IMR-90 (cell line): ENCODE results near the gene WNT16. TPM values are rescaled to one million over a fixed set of nuclear protein-coding genes. Genes with fewer than 3 reads are reported as not detected.

Experiments
- ATAC-seq: fragments of 200-7000 bp; cut with Tn5 transposase; 2 replicates; pipeline ENCODE4 v1.9.1; 2020; ENCODE audit warnings: low read depth, mild to moderate bottlenecking, moderate library complexity
- BruUV-seq: library from RNA; stranded (reverse); fragments of 400-500 nt; replicated peaks from 2 replicates; lab custom pipeline; 2021; lab: Mats Ljungman, UMichigan
- CTCF ChIA-PET: fragments of 300-600 bp; formaldehyde crosslinking; extraction: SDS; loops from one replicate; lab custom pipeline; 2021; ENCODE audit warnings: antibody characterized with exemption; lab: Yijun Ruan, JAX
- POLR2A ChIA-PET: fragments of 300-600 bp; sonication (Branson Sonifier 250); formaldehyde crosslinking; loops from one replicate; lab custom pipeline; 2022; ENCODE audit warnings: antibody characterized with exemption; ENCODE audit not compliant: unreplicated experiment; lab: Charles Lee
- DNase-seq: peaks from one replicate; pipeline ENCODE4 v3.0.0; 2013
- H2AFZ ChIP-seq: replicated peaks from 2 replicates; pipeline ENCODE3; 2013; ENCODE audit warnings: low read length, mild to moderate bottlenecking; ENCODE audit not compliant: poor library complexity
- H2AK5ac ChIP-seq: 2 replicates; pipeline ENCODE4 v1.6.1; 2013; ENCODE audit warnings: low read depth, low read length, inconsistent platforms
- H2AK9ac ChIP-seq: replicated peaks from 2 replicates; pipeline ENCODE3; 2013; ENCODE audit warnings: mild to moderate bottlenecking, low read depth, low read length, moderate library complexity; ENCODE audit not compliant: poor library complexity
- H2BK120ac ChIP-seq: 2 replicates; pipeline ENCODE4 v1.6.1; 2013; ENCODE audit warnings: low read depth, low read length, inconsistent platforms
- H2BK15ac ChIP-seq: 3 replicates; pipeline ENCODE4 v1.6.1; 2013; ENCODE audit warnings: low read depth, low read length, inconsistent platforms
- H2BK20ac ChIP-seq: 2 replicates; pipeline ENCODE4 v1.6.1; 2013; ENCODE audit warnings: low read depth, mild to moderate bottlenecking, inconsistent platforms, low read length, moderate library complexity
- H2BK5ac ChIP-seq: 2 replicates; pipeline ENCODE4 v1.6.1; 2013; ENCODE audit warnings: mild to moderate bottlenecking, low read depth, low read length, inconsistent platforms; ENCODE audit not compliant: poor library complexity, severe bottlenecking
- H3K14ac ChIP-seq: replicated peaks from 2 replicates; pipeline ENCODE4 v1.6.1; 2013; ENCODE audit warnings: low read depth, low read length, inconsistent platforms
- H3K18ac ChIP-seq: 2 replicates; pipeline ENCODE4 v1.6.1; 2013; ENCODE audit warnings: low read depth, low read length, control low read depth
- H3K23ac ChIP-seq: 2 replicates; pipeline ENCODE4 v1.6.1; 2013; ENCODE audit warnings: low read depth, low read length, inconsistent platforms
- H3K27ac ChIP-seq: 2 replicates; pipeline ENCODE4 v1.5.1; 2013; ENCODE audit warnings: mild to moderate bottlenecking, control low read depth, low read length; ENCODE audit not compliant: insufficient read depth
- H3K27me3 ChIP-seq: 2 replicates; pipeline ENCODE4 v1.6.1; 2013; ENCODE audit warnings: low read length; ENCODE audit not compliant: control insufficient read depth, insufficient read depth
- H3K36me3 ChIP-seq: 2 replicates; pipeline ENCODE4 v1.6.1; 2013; ENCODE audit warnings: low read length, mixed read lengths; ENCODE audit not compliant: control insufficient read depth, insufficient read depth
- H3K4ac ChIP-seq: 2 replicates; pipeline ENCODE4 v1.6.1; 2013; ENCODE audit warnings: low read depth, low read length, inconsistent platforms
- H3K4me1 ChIP-seq: 2 replicates; pipeline ENCODE4 v1.6.1; 2013; ENCODE audit warnings: low read length, mixed read lengths; ENCODE audit not compliant: control insufficient read depth, insufficient read depth
- H3K4me2 ChIP-seq: 2 replicates; pipeline ENCODE4 v1.6.1; 2013; ENCODE audit warnings: low read depth, mild to moderate bottlenecking, control low read depth, low read length, moderate library complexity
- H3K4me3 ChIP-seq: 2 replicates; pipeline ENCODE4 v1.5.1; 2013; ENCODE audit warnings: low read depth, mild to moderate bottlenecking, control low read depth, low read length, moderate library complexity; ENCODE audit not compliant: insufficient read depth
- H3K56ac ChIP-seq: 2 replicates; pipeline ENCODE4 v1.6.1; 2013; ENCODE audit warnings: low read length, inconsistent platforms; ENCODE audit not compliant: insufficient read depth; ENCODE audit errors: extremely low read depth
- H3K79me1 ChIP-seq, 2 experiments: 2 replicates each; pipeline ENCODE4 v1.6.1; 2013; ENCODE audit warnings: low read length in 2 of 2, inconsistent platforms in 1 of 2, low read depth in 1 of 2
- H3K9ac ChIP-seq: 2 replicates; pipeline ENCODE4 v1.6.1; 2013; ENCODE audit warnings: low read depth, low read length, control low read depth
- H3K9me1 ChIP-seq: 2 replicates; pipeline ENCODE4 v1.6.1; 2013; ENCODE audit warnings: low read length, inconsistent platforms; ENCODE audit not compliant: insufficient read depth
- H3K9me3 ChIP-seq: 2 replicates; pipeline ENCODE4 v1.6.1; 2013; ENCODE audit warnings: low read length; ENCODE audit not compliant: control insufficient read depth, insufficient read depth
- H4K20me1 ChIP-seq: 2 replicates; pipeline ENCODE4 v1.6.1; 2013; ENCODE audit warnings: low read length, inconsistent platforms; ENCODE audit not compliant: insufficient read depth
- H4K5ac ChIP-seq: 2 replicates; pipeline ENCODE4 v1.6.1; 2013; ENCODE audit warnings: mild to moderate bottlenecking, low read depth, low read length, control low read depth
- H4K8ac ChIP-seq, 2 experiments: 2 replicates each; pipeline ENCODE4 v1.6.1; 2013; ENCODE audit warnings: low read depth in 2 of 2, low read length in 2 of 2, control low read depth in 1 of 2, inconsistent platforms in 1 of 2
- H4K91ac ChIP-seq: 2 replicates; pipeline ENCODE4 v1.6.1; 2013; ENCODE audit warnings: low read depth, low read length, inconsistent platforms; ENCODE audit not compliant: insufficient read depth
- BHLHE40 ChIP-seq: fragments of 150-350 bp; IDR thresholded peaks from 2 replicates; pipeline ENCODE4 v1.6.1; 2016; ENCODE audit warnings: mild to moderate bottlenecking, low read depth, low read length
- CEBPB ChIP-seq: IDR thresholded peaks from 2 replicates; pipeline ENCODE4 v1.6.1; 2012; ENCODE audit warnings: low read depth, low read length, improper control_type of control experiment
- CHD1 ChIP-seq: IDR thresholded peaks from 2 replicates; pipeline ENCODE4 v1.6.1; 2012; ENCODE audit warnings: low read depth, low read length, improper control_type of control experiment
- FOS ChIP-seq: fragments of 150-350 bp; IDR thresholded peaks from 2 replicates; pipeline ENCODE4 v1.6.1; 2016; ENCODE audit warnings: low read depth, low read length
- MAFK ChIP-seq: IDR thresholded peaks from 2 replicates; pipeline ENCODE4 v1.6.1; 2012; ENCODE audit warnings: low read depth, low read length, improper control_type of control experiment
- MXI1 ChIP-seq: IDR thresholded peaks from 2 replicates; pipeline ENCODE4 v1.6.1; 2012; ENCODE audit warnings: low read depth, mild to moderate bottlenecking, low read length, moderate library complexity, borderline replicate concordance
- NFE2L2 ChIP-seq: fragments of 150-350 bp; IDR thresholded peaks from 2 replicates; pipeline ENCODE4 v1.6.1; 2016; ENCODE audit warnings: low read depth, mild to moderate bottlenecking, low read length
- POLR2A ChIP-seq: IDR thresholded peaks from 2 replicates; pipeline ENCODE4 v1.6.1; 2012; ENCODE audit warnings: mild to moderate bottlenecking, low read depth, low read length
- RAD21 ChIP-seq: IDR thresholded peaks from 2 replicates; pipeline ENCODE4 v1.6.1; 2012; ENCODE audit warnings: low read length, improper control_type of control experiment
- RCOR1 ChIP-seq: IDR thresholded peaks from 2 replicates; pipeline ENCODE4 v1.6.1; 2012; ENCODE audit warnings: mild to moderate bottlenecking, low read length, improper control_type of control experiment; ENCODE audit not compliant: insufficient replicate concordance
- RFX5 ChIP-seq: IDR thresholded peaks from 2 replicates; pipeline ENCODE4 v1.8.0; 2012; ENCODE audit warnings: low read depth, mild to moderate bottlenecking, low read length, moderate library complexity
- SMC3 ChIP-seq: fragments of 150-350 bp; IDR thresholded peaks from 2 replicates; pipeline ENCODE4 v1.6.1; 2016; ENCODE audit warnings: low read depth, mild to moderate bottlenecking, antibody characterized with exemption, low read length, moderate library complexity
- WGBS, 2 experiments: methylation state at CpG; one replicate each; pipeline versions ENCODE4 v1.1.5 to v1.1.7; 2013; ENCODE audit warnings: missing lambda C conversion rate in 2 of 2; ENCODE audit not compliant: insufficient read length in 1 of 2; ENCODE audit errors: extremely low coverage in 2 of 2; 5-methylcytosine and 5-hydroxymethylcytosine counted together
- dilution Hi-C: fragments of 300-500 bp; cut with HindIII; formaldehyde crosslinking; loops from one replicate; pipeline ENCODE4 v1.14.3; 2018; ENCODE audit warnings: low sequenced_read_pairs; ENCODE audit not compliant: unreplicated experiment
- in situ Hi-C: fragments of 300-500 bp; cut with MboI; formaldehyde crosslinking; loops from 3 replicates; pipeline ENCODE4 v1.14.3; 2019; ENCODE audit warnings: low sequenced_read_pairs, inconsistent platforms, mixed read lengths
- intact Hi-C: fragments of 100-400 bp; cut with micrococcal nuclease; formaldehyde crosslinking; loops from 2 replicates; pipeline ENCODE4 v1.10.0; 2022
- polyA plus RNA-seq, 3 experiments: library from polyadenylated mRNA; depleted of rRNA; stranded (reverse); fragments of >200 nt; gene quantifications; 2 replicates each; pipeline ENCODE4 v1.2.3, GENCODE V29; 2012; ENCODE audit warnings: low replicate concordance in 1 of 3
- total RNA-seq: library from RNA; depleted of rRNA; stranded (reverse); fragments of >200 nt; gene quantifications from 2 replicates; pipeline ENCODE4 v1.2.3, GENCODE V29; 2012
- TF ChIP-seq, protein P1 (sequence below): conservative IDR thresholded peaks from 2 replicates; pipeline ENCODE4 v1.5.1; 2012; ENCODE audit warnings: mild to moderate bottlenecking, low read depth, low read length, improper control_type of control experiment
- TF ChIP-seq, protein P2 (sequence below): fragments of 150-350 bp; IDR thresholded peaks from 2 replicates; pipeline ENCODE4 v1.6.1; 2017; ENCODE audit warnings: mild to moderate bottlenecking, antibody characterized with exemption, low read length, low read depth

WNT16 gene
- total and polyA plus RNA-seq, 2 of the 4 experiments (the other 2 are of a cell fraction) = 0.68 to 1.1 TPM

DNA sequence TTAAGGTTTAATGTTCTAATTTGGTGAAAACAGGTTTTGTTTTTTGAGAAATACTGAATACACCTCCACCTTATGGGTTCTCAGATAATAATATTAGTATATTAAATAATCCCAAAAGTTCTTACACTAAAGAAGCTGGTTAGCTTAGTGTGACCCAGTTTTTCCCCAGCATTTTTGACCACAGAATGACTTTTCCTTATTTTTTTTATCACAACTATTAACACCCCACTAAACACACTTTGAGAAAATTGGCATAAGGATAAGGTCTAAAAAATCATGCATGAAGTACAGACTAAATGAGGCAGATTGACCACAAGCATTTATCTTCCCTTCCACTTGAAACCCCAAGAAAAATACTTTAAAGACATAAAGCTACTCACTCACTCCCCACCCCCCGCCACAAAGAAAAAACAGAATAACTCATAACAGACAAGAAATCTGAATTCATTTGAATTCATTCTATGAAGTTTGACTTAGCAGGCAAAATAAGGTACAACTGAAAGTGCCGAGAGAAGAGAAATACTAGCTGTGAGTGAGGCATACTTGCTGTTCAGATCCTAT, 49.7 kb upstream of the WNT16 start:
- peak overlapping the region; percentile 18; the same call in 1 of the 3 replicates for H2BK15ac ChIP-seq
- H2AK5ac ChIP-seq = peak overlapping the region; percentile 80; the same call in 1 of the 2 replicates
- peak overlapping the region; percentile 60 for H2BK120ac ChIP-seq
- H4K20me1 ChIP-seq = no peaks in the 10 kb centered on the region
- peak overlapping the region; percentile 41; the same call in 1 of the 2 replicates for H3K23ac ChIP-seq
- DNase-seq (no peak), ATAC-seq (no peak)
- no TSS peak for BruUV-seq
- in situ Hi-C loops = no loop called here
- no peak overlapping the region for H2AFZ ChIP-seq
- ChIA-PET POLR2A (no interaction called here), CTCF (interaction anchor here (1.0 to 1.1 kb wide), 3 partner anchors 16 to 22 kb away, joined by 3 to 8 read pairs (median 3); no protein-coding TSS in a partner anchor)
- H3K4me3 ChIP-seq = no peak overlapping the region
- H3K79me1 ChIP-seq = peaks cover 2 to 4% of the 10 kb centered on the region in 2 experiments; a peak in 1 of 4 replicates
- H3K18ac ChIP-seq = peak overlapping the region; percentile 69; the same call in 1 of the 2 replicates
- peaks cover 9% of the 10 kb centered on the region for H3K4me1 ChIP-seq
- intact Hi-C loops = no loop called here
- H2BK20ac ChIP-seq = peak overlapping the region; percentile 61
- WGBS, 2 experiments = no CpG with 5 or more reads among the region's 2 CpGs
- H3K9me1 ChIP-seq = no peaks in the 10 kb centered on the region; the same call in 1 of the 2 replicates
- H3K4ac ChIP-seq = peak overlapping the region; percentile 63
- H3K27ac ChIP-seq = 0 out of 2 replicates have a peak overlapping the region, but pooled peaks have one; percentile 19
- H4K91ac ChIP-seq = peak overlapping the region; percentile 30; the same call in 1 of the 2 replicates
- no peaks in the 10 kb centered on the region for H3K9me3 ChIP-seq
- peak overlapping the region; percentile 57; the same call in 1 of the 2 replicates for H3K4me2 ChIP-seq
- H4K5ac ChIP-seq = peak overlapping the region; percentile 31; the same call in 1 of the 2 replicates
- H3K36me3 ChIP-seq = 0 out of 2 replicates have a peak, but pooled peaks cover 1% of the 10 kb centered on the region
- peak overlapping the region; percentile 94 for H2BK5ac ChIP-seq
- H3K14ac ChIP-seq = peak overlapping the region; percentile 57
- dilution Hi-C loops = no loop called here
- TF ChIP-seq RAD21 (no peak), RCOR1 (no peak), RFX5 (no peak), SMC3 (no peak), CEBPB (no peak), CHD1 (no peak), MXI1 (no peak), BHLHE40 (no peak), MAFK (no peak), NFE2L2 (no peak), FOS (no peak), POLR2A (no peak)
- TF ChIP-seq, protein P1, sequence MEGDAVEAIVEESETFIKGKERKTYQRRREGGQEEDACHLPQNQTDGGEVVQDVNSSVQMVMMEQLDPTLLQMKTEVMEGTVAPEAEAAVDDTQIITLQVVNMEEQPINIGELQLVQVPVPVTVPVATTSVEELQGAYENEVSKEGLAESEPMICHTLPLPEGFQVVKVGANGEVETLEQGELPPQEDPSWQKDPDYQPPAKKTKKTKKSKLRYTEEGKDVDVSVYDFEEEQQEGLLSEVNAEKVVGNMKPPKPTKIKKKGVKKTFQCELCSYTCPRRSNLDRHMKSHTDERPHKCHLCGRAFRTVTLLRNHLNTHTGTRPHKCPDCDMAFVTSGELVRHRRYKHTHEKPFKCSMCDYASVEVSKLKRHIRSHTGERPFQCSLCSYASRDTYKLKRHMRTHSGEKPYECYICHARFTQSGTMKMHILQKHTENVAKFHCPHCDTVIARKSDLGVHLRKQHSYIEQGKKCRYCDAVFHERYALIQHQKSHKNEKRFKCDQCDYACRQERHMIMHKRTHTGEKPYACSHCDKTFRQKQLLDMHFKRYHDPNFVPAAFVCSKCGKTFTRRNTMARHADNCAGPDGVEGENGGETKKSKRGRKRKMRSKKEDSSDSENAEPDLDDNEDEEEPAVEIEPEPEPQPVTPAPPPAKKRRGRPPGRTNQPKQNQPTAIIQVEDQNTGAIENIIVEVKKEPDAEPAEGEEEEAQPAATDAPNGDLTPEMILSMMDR = no peak
- TF ChIP-seq, protein P2, sequence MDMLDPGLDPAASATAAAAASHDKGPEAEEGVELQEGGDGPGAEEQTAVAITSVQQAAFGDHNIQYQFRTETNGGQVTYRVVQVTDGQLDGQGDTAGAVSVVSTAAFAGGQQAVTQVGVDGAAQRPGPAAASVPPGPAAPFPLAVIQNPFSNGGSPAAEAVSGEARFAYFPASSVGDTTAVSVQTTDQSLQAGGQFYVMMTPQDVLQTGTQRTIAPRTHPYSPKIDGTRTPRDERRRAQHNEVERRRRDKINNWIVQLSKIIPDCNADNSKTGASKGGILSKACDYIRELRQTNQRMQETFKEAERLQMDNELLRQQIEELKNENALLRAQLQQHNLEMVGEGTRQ = no peak
- H2AK9ac ChIP-seq = no peak overlapping the region
- H3K27me3 ChIP-seq = no peaks in the 10 kb centered on the region
- peak overlapping the region in 1 of 2 experiments; percentile 86; a peak in 2 of 4 replicates for H4K8ac ChIP-seq
- no peak overlapping the region; the same call in 1 of the 2 replicates for H3K9ac ChIP-seq
- H3K56ac ChIP-seq = no peak overlapping the region
